ENCODE data around the gene TUBB8.
"Not testable (repeated sequence)": the region's sequence is repeated elsewhere in the genome, so short reads cannot be mapped to it uniquely, and the experiment has no call there.

TUBB8 gene

DNA sequence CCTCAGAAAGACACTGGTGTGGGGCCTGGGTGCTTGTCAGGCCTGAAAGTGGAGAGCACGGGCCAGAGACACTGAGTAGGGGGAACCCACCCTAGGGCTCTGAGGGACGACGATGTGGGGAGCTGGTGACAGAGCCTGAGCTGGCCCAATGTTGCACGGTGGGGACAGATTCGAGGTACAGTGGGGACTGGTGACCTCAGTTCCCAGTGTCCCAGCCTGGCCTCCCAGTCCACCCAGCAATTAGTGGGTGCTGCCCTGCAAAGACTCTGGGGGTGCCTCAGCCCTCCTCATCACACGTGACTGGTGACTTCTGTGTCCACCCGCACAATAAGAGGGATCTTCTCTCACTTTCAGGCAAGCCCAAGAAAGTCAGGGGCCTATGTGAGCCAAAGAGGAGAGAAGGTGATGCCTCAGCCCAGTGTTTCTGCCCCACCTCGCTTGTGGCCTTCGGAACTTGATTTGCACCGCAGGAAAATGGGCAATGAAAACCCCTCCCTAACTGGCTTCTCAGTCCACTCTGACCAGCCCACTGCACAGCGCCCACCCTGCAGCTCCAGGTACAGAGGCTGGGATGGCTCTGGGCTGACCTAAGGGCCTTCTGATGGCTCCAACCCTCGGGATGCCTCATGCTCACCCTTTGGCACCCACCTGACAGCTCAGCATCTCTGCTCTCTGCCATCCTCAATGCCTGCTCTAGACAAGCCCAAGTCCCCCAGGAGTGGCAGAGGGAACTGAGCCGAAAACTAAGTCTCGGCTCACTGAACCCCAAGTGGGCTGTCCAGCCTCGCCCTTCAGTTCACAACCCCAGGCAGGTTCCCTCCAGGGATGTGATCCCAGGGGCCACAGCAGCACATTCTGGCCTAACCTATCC is 36.4 kb downstream of the TUBB8 start:
- H3K9me3 ChIP-seq (ENCODE audit: control insufficient read depth, insufficient read depth, low read length); H3K4me3 ChIP-seq (ENCODE audit: low read depth, low read length); H3K9ac ChIP-seq (ENCODE audit: low read depth, low read length); H3K27me3 ChIP-seq (ENCODE audit: control insufficient read depth, insufficient read depth, low read length); H3K4me1 ChIP-seq (ENCODE audit: control insufficient read depth, insufficient read depth, low read length); H3K36me3 ChIP-seq (ENCODE audit: control insufficient read depth, insufficient read depth, low read length): not testable (repeated sequence)

DNA sequence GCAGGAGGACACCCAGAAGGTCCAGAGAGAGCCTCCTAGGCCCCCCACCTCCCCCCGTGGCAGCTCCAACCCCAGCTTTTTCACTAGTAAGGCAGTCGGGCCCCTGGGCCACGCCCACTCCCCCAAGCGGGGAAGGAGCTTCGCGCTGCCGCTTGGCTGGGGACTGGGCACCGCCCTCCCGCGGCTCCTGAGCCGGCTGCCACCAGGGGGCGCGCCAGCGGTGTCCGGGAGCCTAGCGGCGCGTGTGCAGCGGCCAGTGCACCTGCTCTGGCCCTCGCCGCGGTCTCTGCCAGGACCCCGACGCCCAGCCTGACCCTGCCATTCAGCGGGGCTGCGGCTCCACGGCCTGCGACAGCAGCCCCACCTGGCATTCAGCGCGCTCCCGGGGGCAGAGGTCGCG is 37.8 kb downstream of the TUBB8 start:
- H3K9me3 ChIP-seq (ENCODE audit: control insufficient read depth, insufficient read depth, low read length); H3K27me3 ChIP-seq (ENCODE audit: control insufficient read depth, insufficient read depth, low read length); H3K4me1 ChIP-seq (ENCODE audit: control insufficient read depth, insufficient read depth, low read length); H3K9ac ChIP-seq (ENCODE audit: low read depth, low read length); H3K36me3 ChIP-seq (ENCODE audit: control insufficient read depth, insufficient read depth, low read length); H3K4me3 ChIP-seq (ENCODE audit: low read depth, low read length): not testable (repeated sequence)

DNA sequence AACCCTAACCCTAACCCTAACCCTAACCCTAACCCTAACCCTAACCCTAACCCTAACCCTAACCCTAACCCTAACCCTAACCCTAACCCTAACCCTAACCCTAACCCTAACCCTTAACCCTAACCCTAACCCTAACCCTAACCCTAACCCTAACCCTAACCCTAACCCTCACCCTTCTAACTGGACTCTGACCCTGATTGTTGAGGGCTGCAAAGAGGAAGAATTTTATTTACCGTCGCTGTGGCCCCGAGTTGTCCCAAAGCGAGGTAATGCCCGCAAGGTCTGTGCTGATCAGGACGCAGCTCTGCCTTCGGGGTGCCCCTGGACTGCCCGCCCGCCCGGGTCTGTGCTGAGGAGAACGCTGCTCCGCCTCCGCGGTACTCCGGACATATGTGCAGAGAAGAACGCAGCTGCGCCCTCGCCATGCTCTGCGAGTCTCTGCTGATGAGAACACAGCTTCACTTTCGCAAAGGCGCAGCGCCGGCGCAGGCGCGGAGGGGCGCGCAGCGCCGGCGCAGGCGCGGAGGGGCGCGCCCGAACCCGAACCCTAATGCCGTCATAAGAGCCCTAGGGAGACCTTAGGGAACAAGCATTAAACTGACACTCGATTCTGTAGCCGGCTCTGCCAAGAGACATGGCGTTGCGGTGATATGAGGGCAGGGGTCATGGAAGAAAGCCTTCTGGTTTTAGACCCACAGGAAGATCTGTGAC is 38.7 kb downstream of the TUBB8 start:
- H3K9me3 ChIP-seq (ENCODE audit: control insufficient read depth, insufficient read depth, low read length); H3K36me3 ChIP-seq (ENCODE audit: control insufficient read depth, insufficient read depth, low read length); H3K4me3 ChIP-seq (ENCODE audit: low read depth, low read length); H3K27me3 ChIP-seq (ENCODE audit: control insufficient read depth, insufficient read depth, low read length); H3K4me1 ChIP-seq (ENCODE audit: control insufficient read depth, insufficient read depth, low read length); H3K9ac ChIP-seq (ENCODE audit: low read depth, low read length): not testable (repeated sequence)
